LNCAP (cell line): Measurements from ENCODE around the gene NUP58.

Experiments used
- CTCF ChIP-seq: fragments of 450-650 bp; IDR thresholded peaks from 2 replicates; pipeline ENCODE4 v1.5.1; 2017; ENCODE audit warnings: mild to moderate bottlenecking

Gene NUP58

DNA sequence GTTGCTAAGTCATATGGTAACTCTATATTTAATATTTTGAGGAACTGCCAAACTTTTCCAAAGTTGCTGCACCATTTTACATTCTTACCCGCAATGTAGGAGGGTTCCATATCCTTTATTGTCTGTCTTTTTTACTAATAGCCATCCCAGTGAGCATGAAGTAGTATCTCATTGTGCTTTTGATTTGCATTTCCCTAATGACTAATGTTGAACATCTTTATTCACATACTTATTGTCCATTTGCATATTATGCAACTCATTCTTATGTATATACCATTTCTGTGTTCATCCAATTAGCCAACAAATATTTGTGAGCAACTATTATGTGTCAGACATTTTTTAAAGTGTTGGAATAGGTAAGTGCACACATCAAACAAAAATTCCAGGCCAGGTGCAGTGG is 50.0 kb downstream of the NUP58 start:
- no peak for TF ChIP-seq CTCF

- no peak for TF ChIP-seq CTCF
These were observed 50.8 kb downstream of the NUP58 start for GRCh38 chr13:25352230-25352629.

- TF ChIP-seq CTCF = no peak
These were observed 51.4 kb downstream of the NUP58 start for GRCh38 chr13:25352806-25353205.

DNA sequence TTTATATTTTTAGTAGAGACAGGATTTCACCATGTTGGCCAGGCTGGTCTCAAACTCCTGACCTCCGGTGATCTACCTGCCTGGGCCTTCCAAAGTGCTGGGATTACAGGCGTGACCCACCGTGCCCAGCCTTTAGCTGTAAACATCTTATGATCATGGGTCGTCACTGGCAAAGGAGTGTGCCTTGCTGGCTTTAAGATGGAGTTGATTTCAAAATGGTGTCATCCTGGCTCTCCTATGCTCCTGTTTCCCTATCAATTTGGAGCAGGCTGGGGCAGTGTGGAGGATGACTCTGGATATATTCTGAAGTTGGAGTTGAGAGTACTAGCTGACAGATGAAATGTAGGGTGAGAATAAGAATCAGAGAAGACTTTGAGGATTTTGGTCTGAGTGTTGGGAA is 51.9 kb downstream of the NUP58 start:
- TF ChIP-seq CTCF = no peak

DNA sequence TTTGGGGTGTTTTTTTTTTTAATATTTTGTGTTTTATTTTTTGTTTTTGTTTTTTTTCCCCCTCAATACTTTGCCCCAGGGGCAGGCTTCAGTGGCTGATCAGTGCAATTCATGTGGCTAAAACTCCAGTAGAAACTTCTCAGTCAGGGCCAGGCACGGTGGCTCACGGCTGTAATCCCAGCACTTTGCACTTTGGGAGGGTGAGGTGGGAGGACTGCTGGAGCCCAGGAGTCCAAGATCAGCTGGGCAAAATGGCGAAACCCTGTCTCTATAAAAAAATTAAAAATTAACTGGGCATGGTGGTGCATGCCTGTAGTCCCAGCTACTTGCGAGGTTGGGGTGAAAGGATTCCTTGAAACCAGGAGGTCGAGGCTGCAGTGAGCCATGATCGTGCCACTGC is 53.0 kb downstream of the NUP58 start:
- TF ChIP-seq CTCF = no peak

GRCh38 chr13:25365720-25366235 is 64.4 kb downstream of the NUP58 start:
- TF ChIP-seq CTCF = no peak

- no peak for TF ChIP-seq CTCF
These were observed 69.9 kb downstream of the NUP58 start for GRCh38 chr13:25371158-25371874.

DNA sequence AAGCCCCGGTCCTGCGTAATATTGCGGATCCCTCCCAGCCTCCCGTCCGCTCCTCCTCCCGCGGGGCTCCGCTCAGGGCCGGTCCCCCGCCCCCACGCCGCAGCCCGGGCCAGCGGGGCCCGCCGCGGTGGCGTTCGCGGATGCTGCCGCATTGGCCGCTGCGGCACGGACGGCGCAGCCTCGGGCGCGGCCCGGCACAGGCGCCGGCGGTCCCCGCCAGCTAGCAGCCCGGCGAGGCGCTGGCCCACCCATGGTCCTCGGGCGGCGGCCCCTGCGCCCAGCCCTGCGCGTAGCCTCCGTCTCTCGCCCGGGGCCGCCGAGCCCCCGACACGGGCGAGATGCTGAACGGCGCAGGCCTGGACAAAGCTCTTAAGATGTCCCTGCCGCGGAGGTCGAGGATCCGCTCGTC is 70.5 kb downstream of the NUP58 start, which contains the start of gene ATP8A2:
ATP8A2 (plus strand) TSS at position 100 of the 409 bp plus-strand sequence; CDS start at position 339, 239 bp downstream.
- no peak for TF ChIP-seq CTCF
